Measurements from ENCODE around the gene C1QTNF12.

C1QTNF12 gene

DNA sequence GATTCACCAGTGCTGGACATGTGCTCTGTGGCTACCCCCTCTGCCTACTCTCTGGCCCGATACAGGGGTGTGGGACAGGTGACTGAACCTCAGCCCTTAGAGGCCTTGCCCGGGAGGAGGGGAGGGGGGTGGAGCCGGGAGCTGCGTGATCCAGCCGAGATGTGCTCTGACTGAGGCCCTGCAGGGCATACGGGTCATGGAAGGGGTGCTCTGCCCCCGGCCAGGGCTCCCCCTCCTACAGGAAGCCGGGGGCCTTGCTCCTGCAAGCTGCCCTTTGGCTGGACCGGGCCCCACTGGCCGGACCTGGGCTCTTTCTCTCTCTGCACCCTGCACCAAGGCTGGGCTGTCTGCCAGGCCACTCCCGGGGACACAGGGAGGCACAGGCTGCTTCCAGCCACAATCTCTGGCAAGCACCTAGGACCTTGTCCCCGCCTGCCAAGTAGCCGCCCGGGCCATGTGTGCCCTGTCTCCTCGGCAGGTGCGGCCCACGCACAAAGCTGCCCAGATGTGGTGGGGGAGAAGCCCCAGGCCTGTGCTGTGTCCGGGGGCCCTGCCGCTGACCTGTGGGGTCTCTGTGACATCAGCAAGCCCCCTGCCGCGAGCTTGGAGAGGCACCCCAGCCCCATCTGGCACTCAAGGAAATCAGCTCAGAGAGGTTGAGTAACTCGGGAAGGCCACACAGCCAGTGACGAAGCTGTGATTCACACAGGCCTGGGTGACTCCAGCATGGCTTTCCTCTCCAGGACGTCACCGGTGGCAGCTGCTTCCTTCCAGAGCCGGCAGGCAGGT lies 35.2 kb upstream of the C1QTNF12 start:
- Histone ChIP-seq H3K36me3 (ENCODE audit: control insufficient read depth in 5 of 5, insufficient read depth in 5 of 5, low read length in 5 of 5) (no peaks in the 10 kb centered on the region), H3K4me3 (ENCODE audit: low read depth in 1 of 5, low read length in 5 of 5) (no peak overlapping the region), H3K27me3 (ENCODE audit: control insufficient read depth in 5 of 5, insufficient read depth in 4 of 5, low read length in 5 of 5) (peaks cover 20 to 25% (median 22%) of the 10 kb centered on the region in 5 donors), H3K9ac (ENCODE audit: low read length in 5 of 5) (no peak overlapping the region), H3K9me3 (ENCODE audit: control insufficient read depth in 5 of 5, low read length in 5 of 5) (no peaks in the 10 kb centered on the region), H3K27ac (ENCODE audit: low read depth, low read length) (no peak overlapping the region), H3K4me1 (ENCODE audit: control insufficient read depth in 5 of 5, insufficient read depth in 5 of 5, low read length in 5 of 5) (no peaks in the 10 kb centered on the region)

- H3K4me1 ChIP-seq (ENCODE audit: control insufficient read depth in 5 of 5, insufficient read depth in 5 of 5, low read length in 5 of 5) = no peaks in the 10 kb centered on the region
- no peak overlapping the region for H3K4me3 ChIP-seq (ENCODE audit: low read depth in 1 of 5, low read length in 5 of 5)
- no peak overlapping the region for H3K27ac ChIP-seq (ENCODE audit: low read depth, low read length)
- no peak overlapping the region for H3K9ac ChIP-seq (ENCODE audit: low read length in 5 of 5)
- no peaks in the 10 kb centered on the region for H3K36me3 ChIP-seq (ENCODE audit: control insufficient read depth in 5 of 5, insufficient read depth in 5 of 5, low read length in 5 of 5)
- peaks cover 14 to 18% (median 15%) of the 10 kb centered on the region in 5 donors for H3K27me3 ChIP-seq (ENCODE audit: control insufficient read depth in 5 of 5, insufficient read depth in 4 of 5, low read length in 5 of 5)
- no peaks in the 10 kb centered on the region for H3K9me3 ChIP-seq (ENCODE audit: control insufficient read depth in 5 of 5, low read length in 5 of 5)
These were observed 34.4 kb upstream of the C1QTNF12 start for GRCh38 chr1:1280782-1281481.

- Histone ChIP-seq H3K4me3 (ENCODE audit: low read depth in 1 of 5, low read length in 5 of 5) (no peak overlapping the region), H3K9me3 (ENCODE audit: control insufficient read depth in 5 of 5, low read length in 5 of 5) (no peaks in the 10 kb centered on the region), H3K4me1 (ENCODE audit: control insufficient read depth in 5 of 5, insufficient read depth in 5 of 5, low read length in 5 of 5) (peaks cover 2 to 9% (median 9%) of the 10 kb centered on the region in 5 donors), H3K9ac (ENCODE audit: low read length in 5 of 5) (no peak overlapping the region), H3K36me3 (ENCODE audit: control insufficient read depth in 5 of 5, insufficient read depth in 5 of 5, low read length in 5 of 5) (no peaks in the 10 kb centered on the region), H3K27me3 (ENCODE audit: control insufficient read depth in 5 of 5, insufficient read depth in 4 of 5, low read length in 5 of 5) (peaks cover 0 to 2% (median 0%) of the 10 kb centered on the region in 5 donors), H3K27ac (ENCODE audit: low read depth, low read length) (no peak overlapping the region)
These were observed 32.5 kb upstream of the C1QTNF12 start for GRCh38 chr1:1279028-1279427.

DNA sequence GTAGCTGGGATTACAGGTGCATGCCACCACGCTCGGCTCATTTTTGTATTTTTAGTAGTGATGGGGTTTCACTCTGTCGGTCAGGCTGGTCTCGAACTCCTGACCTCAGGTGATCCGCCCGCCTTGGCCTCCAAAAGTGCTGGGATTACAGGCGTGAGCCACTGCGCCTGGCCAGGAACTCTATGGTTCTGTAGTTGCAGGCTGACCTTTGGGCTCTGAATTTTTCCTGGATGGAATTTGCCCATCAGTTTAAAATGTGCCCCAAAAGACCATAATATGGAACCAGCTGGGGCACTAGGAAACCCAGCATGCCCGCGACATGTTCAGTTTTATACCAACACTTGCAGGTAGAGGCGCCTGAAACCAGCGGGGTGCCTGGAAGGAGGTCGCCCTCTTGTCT lies 32.1 kb upstream of the C1QTNF12 start:
- H3K4me3 ChIP-seq (ENCODE audit: low read depth in 1 of 5, low read length in 5 of 5) = no peak overlapping the region
- H3K36me3 ChIP-seq (ENCODE audit: control insufficient read depth in 5 of 5, insufficient read depth in 5 of 5, low read length in 5 of 5) = no peaks in the 10 kb centered on the region
- H3K9ac ChIP-seq (ENCODE audit: low read length in 5 of 5) = no peak overlapping the region
- no peaks in the 10 kb centered on the region for H3K9me3 ChIP-seq (ENCODE audit: control insufficient read depth in 5 of 5, low read length in 5 of 5)
- peaks cover 2 to 10% (median 10%) of the 10 kb centered on the region in 5 donors for H3K4me1 ChIP-seq (ENCODE audit: control insufficient read depth in 5 of 5, insufficient read depth in 5 of 5, low read length in 5 of 5)
- no peak overlapping the region for H3K27ac ChIP-seq (ENCODE audit: low read depth, low read length)
- H3K27me3 ChIP-seq (ENCODE audit: control insufficient read depth in 5 of 5, insufficient read depth in 4 of 5, low read length in 5 of 5) = peaks cover 0 to under 1% (median 0%) of the 10 kb centered on the region in 5 donors

DNA sequence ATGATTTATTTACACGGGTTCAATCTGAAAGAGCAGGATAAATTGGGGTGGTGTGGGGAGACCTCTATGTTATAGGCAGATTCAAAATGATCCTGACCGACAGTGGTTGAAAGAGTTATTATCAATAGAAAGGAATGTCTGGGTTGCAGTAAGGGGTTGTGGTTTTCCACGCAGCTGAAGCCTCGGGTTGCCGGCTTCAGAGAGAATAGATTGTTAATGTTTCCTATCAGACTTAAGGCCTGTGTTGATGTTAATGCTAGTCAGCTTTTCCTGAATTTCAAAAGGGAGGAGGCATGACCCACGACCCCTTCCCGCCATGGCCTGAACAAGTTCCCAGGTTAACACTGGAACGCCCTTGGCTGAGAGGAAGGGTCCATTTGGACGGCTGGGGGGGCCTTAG lies 29.3 kb upstream of the C1QTNF12 start:
- Histone ChIP-seq H3K9ac (ENCODE audit: low read length in 5 of 5) (no peak overlapping the region), H3K27me3 (ENCODE audit: control insufficient read depth in 5 of 5, insufficient read depth in 4 of 5, low read length in 5 of 5) (no peaks in the 10 kb centered on the region), H3K27ac (ENCODE audit: low read depth, low read length) (no peak overlapping the region), H3K4me3 (ENCODE audit: low read depth in 1 of 5, low read length in 5 of 5) (no peak overlapping the region), H3K9me3 (ENCODE audit: control insufficient read depth in 5 of 5, low read length in 5 of 5) (no peaks in the 10 kb centered on the region), H3K36me3 (ENCODE audit: control insufficient read depth in 5 of 5, insufficient read depth in 5 of 5, low read length in 5 of 5) (peaks cover 0 to 5% (median 0%) of the 10 kb centered on the region in 5 donors), H3K4me1 (ENCODE audit: control insufficient read depth in 5 of 5, insufficient read depth in 5 of 5, low read length in 5 of 5) (peaks cover 13 to 33% (median 31%) of the 10 kb centered on the region in 5 donors)

GRCh38 chr1:1274931-1275431 lies 28.5 kb upstream of the C1QTNF12 start:
- Histone ChIP-seq H3K36me3 (ENCODE audit: control insufficient read depth in 5 of 5, insufficient read depth in 5 of 5, low read length in 5 of 5) (peaks cover 0 to 5% (median 0%) of the 10 kb centered on the region in 5 donors), H3K9ac (ENCODE audit: low read length in 5 of 5) (peak overlapping the region in 3 of 5 donors; percentile 72 to 84 (median 83)), H3K4me3 (ENCODE audit: low read depth in 1 of 5, low read length in 5 of 5) (peak overlapping the region in 3 of 5 donors; percentile 79 to 90 (median 85)), H3K27ac (ENCODE audit: low read depth, low read length) (no peak overlapping the region), H3K27me3 (ENCODE audit: control insufficient read depth in 5 of 5, insufficient read depth in 4 of 5, low read length in 5 of 5) (no peaks in the 10 kb centered on the region), H3K4me1 (ENCODE audit: control insufficient read depth in 5 of 5, insufficient read depth in 5 of 5, low read length in 5 of 5) (peaks cover 15 to 42% (median 40%) of the 10 kb centered on the region in 5 donors), H3K9me3 (ENCODE audit: control insufficient read depth in 5 of 5, low read length in 5 of 5) (no peaks in the 10 kb centered on the region)

GRCh38 chr1:1274299-1274930 lies 27.9 kb upstream of the C1QTNF12 start:
- Histone ChIP-seq H3K36me3 (ENCODE audit: control insufficient read depth in 5 of 5, insufficient read depth in 5 of 5, low read length in 5 of 5) (peaks cover 0 to 5% (median 0%) of the 10 kb centered on the region in 5 donors), H3K4me1 (ENCODE audit: control insufficient read depth in 5 of 5, insufficient read depth in 5 of 5, low read length in 5 of 5) (peaks cover 15 to 46% (median 44%) of the 10 kb centered on the region in 5 donors), H3K27me3 (ENCODE audit: control insufficient read depth in 5 of 5, insufficient read depth in 4 of 5, low read length in 5 of 5) (no peaks in the 10 kb centered on the region), H3K9me3 (ENCODE audit: control insufficient read depth in 5 of 5, low read length in 5 of 5) (no peaks in the 10 kb centered on the region), H3K27ac (ENCODE audit: low read depth, low read length) (no peak overlapping the region), H3K9ac (ENCODE audit: low read length in 5 of 5) (peak overlapping the region in 4 of 5 donors; percentile 72 to 84 (median 82)), H3K4me3 (ENCODE audit: low read depth in 1 of 5, low read length in 5 of 5) (peak overlapping the region in 4 of 5 donors; percentile 68 to 90 (median 82))

DNA sequence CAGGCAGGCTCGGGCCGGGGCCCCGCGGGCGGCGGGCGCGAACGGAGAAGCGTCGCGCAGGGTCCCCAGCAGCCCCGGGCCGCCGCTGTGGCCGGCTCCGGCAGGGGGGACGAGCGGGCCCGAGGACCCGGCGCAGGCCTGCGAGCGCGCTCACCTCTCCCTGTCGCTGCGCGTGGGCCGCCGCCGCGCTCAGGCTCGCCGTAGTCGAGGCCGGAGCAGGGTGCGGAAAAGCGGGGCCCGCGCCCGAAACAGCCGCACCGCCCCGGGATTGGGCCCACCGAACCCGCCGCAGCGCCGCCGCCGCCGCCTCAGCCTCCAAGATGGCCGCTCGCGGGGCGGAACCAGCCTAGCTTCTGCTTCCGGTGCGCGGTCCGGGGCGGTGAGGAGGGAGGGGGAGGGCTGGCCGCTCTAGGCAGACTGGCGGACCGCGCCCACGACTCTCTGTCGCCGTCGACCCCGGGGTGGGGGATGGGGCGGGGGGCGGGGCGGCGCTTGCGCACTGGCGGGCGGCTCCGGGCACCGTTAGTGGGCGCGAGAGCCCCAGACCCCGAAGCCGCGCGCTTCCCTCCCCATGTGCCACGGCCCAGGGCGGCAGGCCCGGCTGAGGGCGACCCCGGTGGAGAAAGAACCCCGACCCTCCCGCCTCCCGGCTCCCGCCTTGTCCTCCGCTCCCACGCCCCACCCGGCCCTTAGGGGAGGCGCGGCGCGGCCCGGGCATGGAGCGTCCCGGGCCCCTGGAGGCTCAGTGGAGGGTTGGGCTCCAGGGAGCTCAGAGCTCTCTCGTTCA lies 27.2 kb upstream of the C1QTNF12 start, which contains the start of gene UBE2J2:
TSS of gene UBE2J2 (minus strand) at position 343 of the 787 bp plus-strand sequence. CDS start 5,862 bp downstream, outside the sequence.
- Histone ChIP-seq H3K4me3 (ENCODE audit: low read depth in 1 of 5, low read length in 5 of 5) (peak within 1 kb of the TSS; percentile 66 to 90 (median 84)), H3K9ac (ENCODE audit: low read length in 5 of 5) (peak within 1 kb of the TSS; percentile 50 to 97 (median 95)), H3K27ac (ENCODE audit: low read depth, low read length) (peak within 1 kb of the TSS; percentile 60), H3K9me3 (ENCODE audit: control insufficient read depth in 5 of 5, low read length in 5 of 5) (no peaks in the 10 kb centered on the region), H3K4me1 (ENCODE audit: control insufficient read depth in 5 of 5, insufficient read depth in 5 of 5, low read length in 5 of 5) (peaks cover 15 to 46% (median 44%) of the 10 kb centered on the region in 5 donors), H3K27me3 (ENCODE audit: control insufficient read depth in 5 of 5, insufficient read depth in 4 of 5, low read length in 5 of 5) (no peaks in the 10 kb centered on the region), H3K36me3 (ENCODE audit: control insufficient read depth in 5 of 5, insufficient read depth in 5 of 5, low read length in 5 of 5) (peaks cover 0 to 5% (median 0%) of the 10 kb centered on the region in 5 donors)

GRCh38 chr1:1273209-1273511 lies 26.6 kb upstream of the C1QTNF12 start:
- Histone ChIP-seq H3K36me3 (ENCODE audit: control insufficient read depth in 5 of 5, insufficient read depth in 5 of 5, low read length in 5 of 5) (peaks cover 0 to 8% (median 4%) of the 10 kb centered on the region in 5 donors), H3K4me3 (ENCODE audit: low read depth in 1 of 5, low read length in 5 of 5) (peak overlapping the region; percentile 66 to 90 (median 84)), H3K27me3 (ENCODE audit: control insufficient read depth in 5 of 5, insufficient read depth in 4 of 5, low read length in 5 of 5) (no peaks in the 10 kb centered on the region), H3K27ac (ENCODE audit: low read depth, low read length) (peak overlapping the region; percentile 60), H3K9me3 (ENCODE audit: control insufficient read depth in 5 of 5, low read length in 5 of 5) (no peaks in the 10 kb centered on the region), H3K4me1 (ENCODE audit: control insufficient read depth in 5 of 5, insufficient read depth in 5 of 5, low read length in 5 of 5) (peaks cover 15 to 46% (median 44%) of the 10 kb centered on the region in 5 donors), H3K9ac (ENCODE audit: low read length in 5 of 5) (peak overlapping the region; percentile 50 to 97 (median 95))

Data from subcutaneous abdominal adipose tissue (tissue), 5 donors.